ENCODE measurements around the gene FAM170B.

GRCh38 chr10:49158404-49158803, 24.6 kb upstream of the FAM170B start:
- TF ChIP-seq CTCF (conservative IDR thresholded peaks at IDR 0.05) (no peak), ZFX (IDR thresholded peaks at IDR 0.05) (no peak)

Data from C4-2B (cell line).